Mesenchymal stem cell (in vitro differentiated cells and primary cell): ENCODE data around the gene GUCY2F.

Experiments used
- DNase-seq: peaks from one replicate; pipeline ENCODE4 v3.0.0-alpha.2; 2013
- H2AFZ ChIP-seq: one replicate; pipeline ENCODE4 v1.6.1; 2013; ENCODE audit warnings: low read depth, mild to moderate bottlenecking, control low read depth, inconsistent platforms, low read length, moderate library complexity
- H2AK5ac ChIP-seq: 2 replicates; pipeline ENCODE4 v1.6.1; 2013; ENCODE audit warnings: low read length, moderate library complexity, mild to moderate bottlenecking, inconsistent platforms; ENCODE audit not compliant: severe bottlenecking
- H2BK120ac ChIP-seq: one replicate; pipeline ENCODE4 v1.6.1; 2013; ENCODE audit warnings: low read depth, mild to moderate bottlenecking, inconsistent platforms, low read length, moderate library complexity
- H2BK12ac ChIP-seq, 2 experiments: one replicate each; pipeline ENCODE4 v1.6.1; 2013; ENCODE audit warnings: inconsistent platforms in 2 of 2, low read length in 2 of 2, mild to moderate bottlenecking in 2 of 2, moderate library complexity in 2 of 2, control low read depth in 1 of 2
- H2BK15ac ChIP-seq: one replicate; pipeline ENCODE4 v1.6.1; 2013; ENCODE audit warnings: mild to moderate bottlenecking, low read depth, inconsistent platforms; ENCODE audit not compliant: poor library complexity, severe bottlenecking
- H2BK5ac ChIP-seq: 2 replicates; pipeline ENCODE4 v1.6.1; 2013; ENCODE audit warnings: low read depth, mild to moderate bottlenecking, low read length, control low read depth, inconsistent platforms; ENCODE audit not compliant: poor library complexity, severe bottlenecking
- H3K14ac ChIP-seq, 2 experiments: one replicate each; pipeline ENCODE4 v1.6.1; 2013; ENCODE audit warnings: inconsistent platforms in 2 of 2, low read length in 2 of 2, control low read depth in 1 of 2, mild to moderate bottlenecking in 1 of 2, moderate library complexity in 1 of 2
- H3K18ac ChIP-seq, 2 experiments: one replicate each; pipeline ENCODE4 v1.6.1; 2013; ENCODE audit warnings: inconsistent platforms in 2 of 2, low read length in 2 of 2, control low read depth in 1 of 2, low read depth in 1 of 2, mild to moderate bottlenecking in 1 of 2
- H3K23ac ChIP-seq, 2 experiments: one replicate each; pipeline ENCODE4 v1.6.1; 2013; ENCODE audit warnings: inconsistent platforms in 2 of 2, low read length in 2 of 2, mild to moderate bottlenecking in 2 of 2, moderate library complexity in 2 of 2, control low read depth in 1 of 2
- H3K27ac ChIP-seq: 2 replicates; pipeline ENCODE4 v1.5.1; 2013; ENCODE audit warnings: mild to moderate bottlenecking, moderate library complexity, low read length, control low read depth, inconsistent platforms; ENCODE audit not compliant: poor library complexity, severe bottlenecking
- H3K27me3 ChIP-seq, 2 experiments: 2 replicates each; pipeline versions ENCODE4 v1.6.1 to v1.7.0; 2013; ENCODE audit warnings: low read length in 2 of 2, mild to moderate bottlenecking in 2 of 2, moderate library complexity in 2 of 2, control low read depth in 1 of 2, inconsistent platforms in 1 of 2; ENCODE audit not compliant: control insufficient read depth in 1 of 2, insufficient read depth in 1 of 2
- H3K36me3 ChIP-seq, 2 experiments: 2 replicates each; pipeline versions ENCODE4 v1.6.1 to v1.7.0; 2013; ENCODE audit warnings: low read length in 2 of 2, control low read depth in 1 of 2, inconsistent platforms in 1 of 2, low read depth in 1 of 2, mild to moderate bottlenecking in 1 of 2; ENCODE audit not compliant: insufficient read depth in 2 of 2, control insufficient read depth in 1 of 2
- H3K4ac ChIP-seq, 2 experiments: one replicate each; pipeline ENCODE4 v1.6.1; 2013; ENCODE audit warnings: inconsistent platforms in 2 of 2, low read length in 2 of 2, mild to moderate bottlenecking in 2 of 2, moderate library complexity in 2 of 2, control low read depth in 1 of 2, low read depth in 1 of 2
- H3K4me1 ChIP-seq: 2 replicates; pipeline ENCODE4 v1.6.1; 2013; ENCODE audit warnings: low read depth, low read length, control low read depth; ENCODE audit not compliant: control insufficient read depth, insufficient read depth
- H3K4me2 ChIP-seq: 2 replicates; pipeline ENCODE4 v1.6.1; 2013; ENCODE audit warnings: low read length, mild to moderate bottlenecking, inconsistent platforms; ENCODE audit not compliant: poor library complexity, severe bottlenecking
- H3K4me3 ChIP-seq, 2 experiments: 2 replicates each; pipeline versions ENCODE4 v1.5.1 to v1.7.0; 2013; ENCODE audit warnings: low read length in 2 of 2, mild to moderate bottlenecking in 2 of 2, control low read depth in 1 of 2, low read depth in 1 of 2; ENCODE audit not compliant: insufficient read depth in 1 of 2
- H3K79me1 ChIP-seq: replicated peaks from 2 replicates; pipeline ENCODE4 v1.6.1; 2013; ENCODE audit warnings: mild to moderate bottlenecking, control low read depth, low read length, inconsistent platforms; ENCODE audit not compliant: poor library complexity, severe bottlenecking
- H3K9ac ChIP-seq: 2 replicates; pipeline ENCODE4 v1.7.0; 2013; ENCODE audit warnings: mild to moderate bottlenecking, low read length, moderate library complexity
- H3K9me3 ChIP-seq: 2 replicates; pipeline ENCODE4 v1.7.0; 2013; ENCODE audit warnings: mild to moderate bottlenecking, low read length; ENCODE audit not compliant: control insufficient read depth
- H4K8ac ChIP-seq: one replicate; pipeline ENCODE4 v1.6.1; 2013; ENCODE audit warnings: inconsistent platforms, mild to moderate bottlenecking, low read length, moderate library complexity
- H4K91ac ChIP-seq: one replicate; pipeline ENCODE4 v1.6.1; 2013; ENCODE audit warnings: mild to moderate bottlenecking, low read length, inconsistent platforms
- WGBS: methylation state at CpG from one replicate; pipeline ENCODE4 v1.1.7; 2013; ENCODE audit warnings: mixed read lengths; 5-methylcytosine and 5-hydroxymethylcytosine counted together

Gene GUCY2F

GRCh38 chrX:109472939-109473735, 8.7 kb downstream of the GUCY2F start:
- Histone ChIP-seq H3K9ac (no peak overlapping the region), H3K23ac (no peak overlapping the region), H3K9me3 (no peaks in the 10 kb centered on the region), H2AK5ac (no peak overlapping the region), H3K36me3 (no peaks in the 10 kb centered on the region), H3K4me1 (peaks cover 7% of the 10 kb centered on the region), H3K79me1 (no peaks in the 10 kb centered on the region), H3K4me3 (no peak overlapping the region), H4K91ac (no peak overlapping the region), H3K27me3 (peaks cover 0 to 51% of the 10 kb centered on the region in 2 experiments), H2BK15ac (no peak overlapping the region), H4K8ac (no peak overlapping the region), H3K4ac (no peak overlapping the region), H2BK5ac (no peak overlapping the region), H2AFZ (no peak overlapping the region), H3K14ac (no peak overlapping the region), H3K18ac (no peak overlapping the region), H2BK120ac (no peak overlapping the region), H3K4me2 (no peak overlapping the region), H3K27ac (no peak overlapping the region), H2BK12ac (no peak overlapping the region)
- DNase-seq: no peak
- WGBS: 59% methylated on average over 6 of the region's 7 CpGs

GRCh38 chrX:109464231-109464630, 17.7 kb downstream of the GUCY2F start:
- no peak overlapping the region for H3K4ac ChIP-seq

GRCh38 chrX:109463784-109464183, 18.1 kb downstream of the GUCY2F start:
- no peak overlapping the region for H3K4me2 ChIP-seq
- H3K9ac ChIP-seq: no peak overlapping the region
- H3K4ac ChIP-seq: no peak overlapping the region
- peaks cover 0 to 38% of the 10 kb centered on the region in 2 experiments for H3K27me3 ChIP-seq
- H3K79me1 ChIP-seq: no peaks in the 10 kb centered on the region
- H2AK5ac ChIP-seq: no peak overlapping the region
- H3K4me1 ChIP-seq: no peaks in the 10 kb centered on the region
- WGBS: 30% methylated on average over 2 of the region's 2 CpGs
- DNase-seq: no peak
- H3K14ac ChIP-seq: no peak overlapping the region
- H3K18ac ChIP-seq: no peak overlapping the region
- no peak overlapping the region for H2AFZ ChIP-seq
- no peak overlapping the region for H2BK12ac ChIP-seq
- H3K36me3 ChIP-seq: no peaks in the 10 kb centered on the region
- no peak overlapping the region for H2BK5ac ChIP-seq
- peaks cover 3% of the 10 kb centered on the region for H3K9me3 ChIP-seq
- H2BK120ac ChIP-seq: no peak overlapping the region
- no peak overlapping the region for H4K8ac ChIP-seq
- no peak overlapping the region for H3K4me3 ChIP-seq
- H3K27ac ChIP-seq: no peak overlapping the region
- no peak overlapping the region for H4K91ac ChIP-seq
- H3K23ac ChIP-seq: no peak overlapping the region
- H2BK15ac ChIP-seq: no peak overlapping the region

More at GRCh38 chrX:109464231-109464630, 17.7 kb downstream of the GUCY2F start:
- H2BK15ac ChIP-seq: no peak overlapping the region
- no peak overlapping the region for H4K8ac ChIP-seq
- H3K4me3 ChIP-seq: no peak overlapping the region
- H3K36me3 ChIP-seq: no peaks in the 10 kb centered on the region
- no peak overlapping the region for H2BK5ac ChIP-seq
- H4K91ac ChIP-seq: no peak overlapping the region
- no peak overlapping the region for H3K27ac ChIP-seq
- H3K79me1 ChIP-seq: no peaks in the 10 kb centered on the region
- no peaks in the 10 kb centered on the region for H3K4me1 ChIP-seq
- H3K9ac ChIP-seq: no peak overlapping the region
- DNase-seq: no peak
- peaks cover 3% of the 10 kb centered on the region for H3K9me3 ChIP-seq
- no peak overlapping the region for H3K18ac ChIP-seq
- no peak overlapping the region for H2AFZ ChIP-seq
- no peak overlapping the region for H3K14ac ChIP-seq
- no peak overlapping the region for H2BK12ac ChIP-seq
- no peak overlapping the region for H2BK120ac ChIP-seq
- H3K23ac ChIP-seq: no peak overlapping the region
- H3K27me3 ChIP-seq: peaks cover 0 to 38% of the 10 kb centered on the region in 2 experiments
- no peak overlapping the region for H3K4me2 ChIP-seq
- no peak overlapping the region for H2AK5ac ChIP-seq

- Histone ChIP-seq H3K27ac (no peak overlapping the region), H3K23ac (no peak overlapping the region), H3K4me1 (no peaks in the 10 kb centered on the region), H3K9me3 (no peaks in the 10 kb centered on the region), H3K36me3 (no peaks in the 10 kb centered on the region), H2BK15ac (no peak overlapping the region), H3K14ac (no peak overlapping the region), H2BK120ac (no peak overlapping the region), H3K4me2 (no peak overlapping the region), H2BK5ac (no peak overlapping the region), H4K8ac (no peak overlapping the region), H3K4me3 (no peak overlapping the region), H3K18ac (no peak overlapping the region), H2AK5ac (no peak overlapping the region), H3K9ac (no peak overlapping the region), H3K79me1 (no peaks in the 10 kb centered on the region), H4K91ac (no peak overlapping the region), H3K4ac (no peak overlapping the region), H3K27me3 (peaks cover 0 to 61% of the 10 kb centered on the region in 2 experiments), H2BK12ac (no peak overlapping the region), H2AFZ (no peak overlapping the region)
- DNase-seq: no peak
- WGBS: 53% methylated on average over 1 of the region's 3 CpGs
Observed at GRCh38 chrX:109448282-109448938, 33.5 kb downstream of the GUCY2F start.
